IMR-90 (cell line): ENCODE measurements around the gene CADM1.

ENCODE experiments used
- BHLHE40 ChIP-seq: fragments of 150-350 bp; IDR thresholded peaks from 2 replicates; pipeline ENCODE4 v1.6.1; 2016; ENCODE audit warnings: mild to moderate bottlenecking, low read depth, low read length
- POLR2A ChIP-seq: IDR thresholded peaks from 2 replicates; pipeline ENCODE4 v1.6.1; 2012; ENCODE audit warnings: mild to moderate bottlenecking, low read depth, low read length
- RFX5 ChIP-seq: IDR thresholded peaks from 2 replicates; pipeline ENCODE4 v1.8.0; 2012; ENCODE audit warnings: low read depth, mild to moderate bottlenecking, low read length, moderate library complexity
- TF ChIP-seq, protein P1 (sequence below): conservative IDR thresholded peaks from 2 replicates; pipeline ENCODE4 v1.5.1; 2012; ENCODE audit warnings: mild to moderate bottlenecking, low read depth, low read length, improper control_type of control experiment
- TF ChIP-seq, protein P2 (sequence below): fragments of 150-350 bp; IDR thresholded peaks from 2 replicates; pipeline ENCODE4 v1.6.1; 2016; ENCODE audit warnings: low read depth, mild to moderate bottlenecking, low read length, moderate library complexity, borderline replicate concordance

DNA sequence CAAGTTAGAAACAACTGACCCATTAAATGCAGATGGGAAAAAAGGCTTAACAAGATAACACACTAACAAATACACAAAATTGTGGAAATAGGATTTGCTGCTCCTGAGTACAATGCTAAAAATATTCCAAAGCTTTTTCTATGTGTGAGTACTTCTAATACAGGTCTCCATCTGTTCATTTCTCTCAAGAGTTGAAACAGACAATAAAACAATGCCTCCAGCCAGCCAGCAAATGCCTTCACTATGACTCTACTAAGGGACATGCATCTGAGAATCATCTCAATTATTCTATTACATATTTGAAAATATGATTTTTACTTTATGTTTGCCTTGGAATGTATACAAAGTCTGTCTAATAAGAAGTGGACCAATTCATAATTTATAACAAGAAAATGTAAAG, 119.0 kb downstream of the CADM1 start:
- TF ChIP-seq BHLHE40, result no peak
- TF ChIP-seq POLR2A, result no peak
- TF ChIP-seq, protein P1, sequence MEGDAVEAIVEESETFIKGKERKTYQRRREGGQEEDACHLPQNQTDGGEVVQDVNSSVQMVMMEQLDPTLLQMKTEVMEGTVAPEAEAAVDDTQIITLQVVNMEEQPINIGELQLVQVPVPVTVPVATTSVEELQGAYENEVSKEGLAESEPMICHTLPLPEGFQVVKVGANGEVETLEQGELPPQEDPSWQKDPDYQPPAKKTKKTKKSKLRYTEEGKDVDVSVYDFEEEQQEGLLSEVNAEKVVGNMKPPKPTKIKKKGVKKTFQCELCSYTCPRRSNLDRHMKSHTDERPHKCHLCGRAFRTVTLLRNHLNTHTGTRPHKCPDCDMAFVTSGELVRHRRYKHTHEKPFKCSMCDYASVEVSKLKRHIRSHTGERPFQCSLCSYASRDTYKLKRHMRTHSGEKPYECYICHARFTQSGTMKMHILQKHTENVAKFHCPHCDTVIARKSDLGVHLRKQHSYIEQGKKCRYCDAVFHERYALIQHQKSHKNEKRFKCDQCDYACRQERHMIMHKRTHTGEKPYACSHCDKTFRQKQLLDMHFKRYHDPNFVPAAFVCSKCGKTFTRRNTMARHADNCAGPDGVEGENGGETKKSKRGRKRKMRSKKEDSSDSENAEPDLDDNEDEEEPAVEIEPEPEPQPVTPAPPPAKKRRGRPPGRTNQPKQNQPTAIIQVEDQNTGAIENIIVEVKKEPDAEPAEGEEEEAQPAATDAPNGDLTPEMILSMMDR, result no peak
- TF ChIP-seq RFX5, result no peak
- TF ChIP-seq, protein P2, sequence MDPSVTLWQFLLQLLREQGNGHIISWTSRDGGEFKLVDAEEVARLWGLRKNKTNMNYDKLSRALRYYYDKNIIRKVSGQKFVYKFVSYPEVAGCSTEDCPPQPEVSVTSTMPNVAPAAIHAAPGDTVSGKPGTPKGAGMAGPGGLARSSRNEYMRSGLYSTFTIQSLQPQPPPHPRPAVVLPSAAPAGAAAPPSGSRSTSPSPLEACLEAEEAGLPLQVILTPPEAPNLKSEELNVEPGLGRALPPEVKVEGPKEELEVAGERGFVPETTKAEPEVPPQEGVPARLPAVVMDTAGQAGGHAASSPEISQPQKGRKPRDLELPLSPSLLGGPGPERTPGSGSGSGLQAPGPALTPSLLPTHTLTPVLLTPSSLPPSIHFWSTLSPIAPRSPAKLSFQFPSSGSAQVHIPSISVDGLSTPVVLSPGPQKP, result no peak
